Neural progenitor cell (in vitro differentiated cells): ENCODE data around the gene TCP10L. TPM values are rescaled to one million over a fixed set of nuclear protein-coding genes. Genes with fewer than 3 reads are reported as not detected.

Experiments
- DNase-seq: peaks from one replicate; pipeline ENCODE4 v3.0.0-alpha.2; 2016; ENCODE audit warnings: low spot score
- H2AFZ ChIP-seq: fragments of 200-600 bp; sonication (generic); replicated peaks from 2 replicates; pipeline ENCODE4 v1.6.1; 2016; ENCODE audit warnings: antibody characterized with exemption
- H3F3A ChIP-seq: fragments of 200-600 bp; sonication (generic); 2 replicates; pipeline ENCODE4 v1.6.1; 2016; ENCODE audit warnings: antibody characterized with exemption, low read depth
- H3K27ac ChIP-seq: fragments of 200-600 bp; sonication (generic); 2 replicates; pipeline ENCODE4 v1.5.1; 2016; ENCODE audit warnings: mild to moderate bottlenecking
- H3K27me3 ChIP-seq: fragments of 200-600 bp; sonication (generic); 2 replicates; pipeline ENCODE4 v1.6.1; 2016; ENCODE audit warnings: mild to moderate bottlenecking, moderate library complexity
- H3K36me3 ChIP-seq: fragments of 200-600 bp; sonication (generic); 2 replicates; pipeline ENCODE4 v1.5.1; 2016
- H3K4me1 ChIP-seq: fragments of 200-600 bp; sonication (generic); 2 replicates; pipeline ENCODE4 v1.6.1; 2016; ENCODE audit warnings: mixed run types
- H3K4me2 ChIP-seq: fragments of 200-600 bp; sonication (generic); 2 replicates; pipeline ENCODE4 v1.6.1; 2016
- H3K4me3 ChIP-seq: fragments of 200-600 bp; sonication (generic); 2 replicates; pipeline ENCODE4 v1.5.1; 2016
- H3K79me2 ChIP-seq: fragments of 200-600 bp; sonication (generic); 2 replicates; pipeline ENCODE4 v1.6.1; 2016; ENCODE audit warnings: low read depth
- H3K9ac ChIP-seq: fragments of 200-600 bp; sonication (generic); 2 replicates; pipeline ENCODE4 v1.6.1; 2016
- H3K9me3 ChIP-seq: fragments of 200-600 bp; sonication (generic); 2 replicates; pipeline ENCODE4 v1.5.1; 2016; ENCODE audit warnings: low read depth
- H4K20me1 ChIP-seq: fragments of 200-600 bp; sonication (generic); 2 replicates; pipeline ENCODE4 v1.6.1; 2016; ENCODE audit warnings: low read depth
- H3K27ac Mint-ChIP-seq: 3 replicates; pipeline ENCODE4 v1.8.0; 2021; ENCODE audit warnings: mixed read lengths
- H3K27me3 Mint-ChIP-seq: 2 replicates; pipeline ENCODE4 v1.8.0; 2022; ENCODE audit warnings: low read depth, mild to moderate bottlenecking, inconsistent platforms, moderate library complexity, mixed read lengths; ENCODE audit not compliant: insufficient read depth
- H3K36me3 Mint-ChIP-seq: 3 replicates; pipeline ENCODE4 v1.8.0; 2021; ENCODE audit warnings: mixed read lengths
- H3K4me1 Mint-ChIP-seq: 3 replicates; pipeline ENCODE4 v1.8.0; 2021; ENCODE audit warnings: mixed read lengths
- H3K4me3 Mint-ChIP-seq: 3 replicates; pipeline ENCODE4 v1.8.0; 2021; ENCODE audit warnings: mild to moderate bottlenecking, moderate library complexity, mixed read lengths
- H3K9me3 Mint-ChIP-seq: 3 replicates; pipeline ENCODE4 v1.8.0; 2020; ENCODE audit warnings: mixed read lengths
- CTCF ChIP-seq: fragments of 200-600 bp; sonication (generic); IDR thresholded peaks from 2 replicates; pipeline ENCODE4 v1.5.1; 2017; ENCODE audit warnings: antibody characterized with exemption, mild to moderate bottlenecking
- EZH2 ChIP-seq: fragments of 200-600 bp; sonication (generic); IDR thresholded peaks from 2 replicates; pipeline ENCODE4 v1.6.1; 2017; ENCODE audit warnings: antibody characterized with exemption, mild to moderate bottlenecking, moderate library complexity
- EZH2phosphoT487 ChIP-seq: fragments of 200-600 bp; sonication (generic); IDR thresholded peaks from 2 replicates; pipeline ENCODE4 v1.6.1; 2017; ENCODE audit warnings: antibody characterized with exemption
- total RNA-seq: library from RNA; depleted of rRNA; stranded (reverse); fragments of >200 nt; gene quantifications from 2 replicates; pipeline ENCODE4 v1.2.3, GENCODE V29; 2015; ENCODE audit warnings: low replicate concordance

Gene TCP10L
- total RNA-seq, 1 donor from 2014 or later, result 3.7 TPM

- Histone ChIP-seq H3K4me2 (no peak overlapping the region), H3K79me2 (no peaks in the 10 kb centered on the region)
- H3K4me1 Mint-ChIP-seq, result no peaks in the 10 kb centered on the region
These were observed 11.9 kb upstream of the TCP10L start for GRCh38 chr21:32597205-32597604.

GRCh38 chr21:32595431-32595830, 10.1 kb upstream of the TCP10L start:
- no peak for TF ChIP-seq EZH2phosphoT487
- TF ChIP-seq CTCF, result no peak
- TF ChIP-seq EZH2, result no peak
- Histone ChIP-seq H3K9me3 (no peaks in the 10 kb centered on the region), H3K79me2 (no peaks in the 10 kb centered on the region), H3K4me2 (no peak overlapping the region), H3F3A (no peaks in the 10 kb centered on the region), H3K4me1 (no peaks in the 10 kb centered on the region), H4K20me1 (no peaks in the 10 kb centered on the region), H3K36me3 (no peaks in the 10 kb centered on the region), H3K4me3 (no peak overlapping the region), H3K9ac (no peak overlapping the region), H3K27me3 (no peaks in the 10 kb centered on the region), H2AFZ (no peak overlapping the region), H3K27ac (no peak overlapping the region)
- no peak for DNase-seq
- H3K9me3 Mint-ChIP-seq, result no peaks in the 10 kb centered on the region
- H3K27me3 Mint-ChIP-seq, result peaks cover 3% of the 10 kb centered on the region
- no peaks in the 10 kb centered on the region for H3K4me1 Mint-ChIP-seq
- H3K4me3 Mint-ChIP-seq, result no peak overlapping the region
- H3K27ac Mint-ChIP-seq, result no peak overlapping the region
- H3K36me3 Mint-ChIP-seq, result no peaks in the 10 kb centered on the region

More at GRCh38 chr21:32597205-32597604, 11.9 kb upstream of the TCP10L start:
- Histone ChIP-seq H3K9me3 (no peaks in the 10 kb centered on the region), H2AFZ (no peak overlapping the region), H3F3A (peaks cover 6% of the 10 kb centered on the region), H3K9ac (no peak overlapping the region), H3K4me1 (no peaks in the 10 kb centered on the region), H3K36me3 (no peaks in the 10 kb centered on the region), H3K4me3 (no peak overlapping the region), H3K27ac (no peak overlapping the region), H4K20me1 (peaks cover 3% of the 10 kb centered on the region), H3K27me3 (no peaks in the 10 kb centered on the region)
- peaks cover 3% of the 10 kb centered on the region for H3K27me3 Mint-ChIP-seq
- no peaks in the 10 kb centered on the region for H3K9me3 Mint-ChIP-seq
- no peak overlapping the region for H3K4me3 Mint-ChIP-seq
- no peak overlapping the region for H3K27ac Mint-ChIP-seq
- H3K36me3 Mint-ChIP-seq, result peaks cover 1% of the 10 kb centered on the region
- no peak for DNase-seq
- TF ChIP-seq EZH2phosphoT487 (no peak), EZH2 (no peak), CTCF (no peak)

GRCh38 chr21:32593690-32594089, 8.4 kb upstream of the TCP10L start:
- Histone ChIP-seq H3K4me3 (no peak overlapping the region), H4K20me1 (no peaks in the 10 kb centered on the region), H3K9ac (no peak overlapping the region), H3K4me2 (no peak overlapping the region), H2AFZ (no peak overlapping the region), H3K9me3 (no peaks in the 10 kb centered on the region), H3K36me3 (no peaks in the 10 kb centered on the region), H3K27ac (no peak overlapping the region), H3K27me3 (no peaks in the 10 kb centered on the region), H3F3A (no peaks in the 10 kb centered on the region), H3K4me1 (no peaks in the 10 kb centered on the region), H3K79me2 (no peaks in the 10 kb centered on the region)
- no peak for TF ChIP-seq CTCF
- no peak for TF ChIP-seq EZH2phosphoT487
- Mint-ChIP-seq H3K4me1 (no peaks in the 10 kb centered on the region), H3K9me3 (no peaks in the 10 kb centered on the region), H3K4me3 (no peak overlapping the region), H3K36me3 (no peaks in the 10 kb centered on the region), H3K27ac (no peak overlapping the region), H3K27me3 (peaks cover 3% of the 10 kb centered on the region)
- no peak for DNase-seq
